Hematopoietic multipotent progenitor cell treated with erythropoietin and hydrocortisone succinate and interleukin-3 and kit ligand, for 6 days (in vitro differentiated cells): ENCODE results near the gene SCT.
"Not testable (repeated sequence)": the region's sequence is repeated elsewhere in the genome, so short reads cannot be mapped to it uniquely, and the experiment has no call there.

ENCODE experiments used
- DNase-seq: peaks from one replicate; pipeline ENCODE4 v3.0.0-alpha.2; 2015

Gene SCT

GRCh38 chr11:626475-627307 is at the start of gene SCT:
TSS of gene SCT (minus strand) at chr11:627181. CDS start at chr11:627143, 38 bp downstream.
- DNase-seq, result no peak

GRCh38 chr11:674406-674805 is 47.4 kb upstream of the SCT start:
- no peak for DNase-seq

DNA sequence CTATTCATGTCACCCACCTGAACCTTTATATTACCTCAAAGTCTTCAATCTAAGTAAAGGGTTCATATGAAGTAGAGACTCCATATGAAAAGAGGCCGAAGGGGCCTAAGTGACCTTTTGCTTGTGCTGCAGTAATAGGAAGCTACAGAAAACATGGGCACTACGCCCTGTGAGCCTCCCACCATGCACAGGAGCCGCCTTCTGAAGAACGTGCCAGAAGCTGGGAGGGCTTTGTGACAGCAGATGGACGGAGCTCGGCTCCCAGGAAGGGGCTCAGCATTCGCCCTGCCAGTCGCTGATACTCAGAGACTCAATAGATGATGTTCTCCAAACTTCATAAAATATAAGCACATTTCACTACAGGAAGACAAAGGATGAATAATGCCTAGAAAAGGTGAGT is 46.9 kb upstream of the SCT start:
- DNase-seq, result no peak

DNA sequence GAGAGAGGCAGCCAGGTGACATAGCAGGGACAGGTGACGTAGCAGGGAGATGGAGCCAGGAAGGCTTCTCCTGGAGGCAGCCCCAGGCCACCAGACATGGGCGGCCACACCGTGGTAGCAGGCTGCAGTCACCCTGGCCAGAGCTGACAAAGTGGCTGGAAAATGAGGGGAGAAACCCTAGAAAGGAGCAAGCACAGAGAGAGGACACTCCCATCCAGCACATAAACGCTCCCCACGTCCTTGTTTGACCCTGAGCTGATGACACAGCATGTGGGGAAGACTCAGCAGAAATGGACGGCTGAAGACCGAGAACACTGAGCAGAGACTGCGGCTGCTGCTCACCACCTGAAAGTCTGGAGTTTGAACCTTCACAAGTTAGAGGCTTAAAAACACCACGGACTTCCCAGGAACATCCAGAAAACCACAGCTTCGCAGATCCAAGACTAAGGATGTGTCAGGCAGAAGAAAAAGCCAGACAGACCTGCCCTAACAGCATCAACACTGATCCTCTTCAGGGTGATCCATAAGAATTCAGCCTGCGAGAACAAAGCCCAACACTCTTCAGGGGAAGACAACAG is 38.8 kb upstream of the SCT start:
- peak; percentile 82 for DNase-seq

- no peak for DNase-seq
These were observed 38.2 kb upstream of the SCT start for GRCh38 chr11:665062-665703.

- DNase-seq, result peak; percentile 73
These were observed 35.8 kb upstream of the SCT start for GRCh38 chr11:662689-663274.

DNA sequence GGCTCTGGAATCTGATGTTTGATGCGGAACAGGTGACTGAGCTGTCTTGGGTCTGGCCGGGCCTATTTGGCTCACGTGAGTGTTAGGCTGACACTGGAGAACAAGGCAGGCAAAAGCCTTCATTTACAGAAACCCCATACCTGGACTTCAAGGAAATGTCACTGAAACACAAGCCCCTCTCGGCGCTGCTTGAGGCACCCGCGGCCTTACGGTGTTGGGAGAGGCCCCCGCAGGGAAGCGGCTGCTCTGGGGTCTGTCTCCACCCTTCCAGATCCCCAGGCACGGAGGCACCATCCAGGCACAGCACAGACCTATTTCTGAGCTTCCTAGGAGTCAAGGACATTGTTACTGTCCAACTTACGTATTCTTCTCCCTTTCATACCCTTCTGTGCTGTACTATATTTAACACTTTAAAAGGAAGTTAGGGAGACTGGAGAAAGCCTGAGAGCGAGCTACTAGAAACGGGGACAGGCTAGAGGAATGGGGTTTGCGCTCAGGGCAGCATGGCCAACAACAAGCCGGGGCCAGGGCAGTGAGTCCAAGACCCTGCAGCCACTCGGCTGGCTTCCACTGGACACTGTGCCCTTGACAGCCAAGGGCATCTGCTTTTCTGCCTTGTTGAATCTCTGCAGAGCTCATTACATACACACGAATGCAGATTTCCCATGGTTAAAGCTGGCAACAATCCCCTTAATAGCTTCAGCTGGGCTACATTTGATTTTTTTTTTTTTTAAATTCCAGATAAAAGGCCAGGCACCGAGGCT is 33.9 kb upstream of the SCT start:
- DNase-seq, result no peak

DNA sequence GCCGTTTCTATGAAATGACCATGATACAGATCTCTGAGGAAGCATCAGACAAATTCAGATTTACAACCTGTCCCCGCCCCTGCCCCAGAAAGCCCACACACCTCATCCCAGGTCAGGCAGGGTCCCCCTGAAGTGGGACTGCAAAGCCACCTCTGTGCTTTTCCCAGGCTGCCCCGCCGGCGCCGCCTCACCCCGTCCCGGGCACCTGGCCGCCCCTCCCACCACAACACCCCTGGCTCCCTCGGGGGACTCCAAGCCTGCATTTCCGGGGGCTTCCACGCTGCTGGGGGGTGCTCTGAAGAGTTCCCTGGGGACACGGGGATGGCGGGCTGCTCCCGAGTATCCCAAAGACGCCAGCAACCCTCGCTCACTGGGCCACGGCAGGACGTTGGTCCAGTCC is 33.3 kb upstream of the SCT start:
- no peak for DNase-seq

DNA sequence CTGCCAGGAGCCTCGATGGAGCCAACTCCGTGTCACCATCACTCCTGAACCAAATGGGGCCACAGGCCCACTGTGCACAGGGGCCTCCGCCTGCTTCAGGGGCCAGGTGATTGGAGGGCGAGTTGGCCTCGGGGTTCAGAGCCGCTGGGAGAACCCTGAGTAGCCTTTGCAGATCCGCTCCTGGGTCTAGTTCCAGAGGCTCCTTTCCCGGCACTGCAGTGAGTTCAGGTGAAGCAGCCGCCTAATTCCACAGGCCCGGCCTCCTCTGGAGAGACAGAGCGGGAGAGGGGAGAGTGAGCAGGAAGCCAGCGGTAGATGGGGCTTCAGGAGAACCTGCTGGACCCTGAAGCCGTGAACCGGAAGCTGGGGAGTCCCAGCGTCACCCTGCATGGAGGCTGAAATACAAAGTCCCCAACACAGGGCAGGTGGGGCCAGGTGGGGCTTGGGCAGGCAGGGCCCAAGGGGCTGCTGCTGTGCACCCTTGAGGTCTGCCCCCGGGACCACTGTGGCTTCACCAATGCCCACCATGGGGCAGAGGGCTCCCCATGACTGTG is 32.6 kb upstream of the SCT start:
- DNase-seq, result no peak

- no peak for DNase-seq
These were observed 30.7 kb upstream of the SCT start for GRCh38 chr11:657691-658126.

DNA sequence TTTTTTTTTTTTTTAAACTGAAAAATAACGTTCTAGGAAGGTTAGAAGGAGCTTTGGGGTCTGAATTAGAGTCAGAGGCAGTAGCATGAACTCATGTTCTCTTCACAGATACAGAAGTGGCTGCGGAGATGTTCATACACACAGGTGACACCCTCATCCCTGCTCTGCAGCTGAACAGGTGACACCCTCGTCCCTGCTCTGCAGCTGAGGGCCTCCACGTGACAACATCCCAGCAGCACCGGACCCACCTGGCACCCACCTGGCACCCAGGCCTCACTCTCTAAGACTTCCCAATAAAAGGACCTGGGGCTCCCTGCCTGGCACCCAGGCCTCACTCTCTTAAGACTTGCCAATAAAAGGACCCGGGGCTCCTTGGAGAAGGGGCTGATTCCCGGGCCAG is 29.9 kb upstream of the SCT start:
- no peak for DNase-seq

GRCh38 chr11:656426-656825 is 29.4 kb upstream of the SCT start:
- DNase-seq, result no peak

DNA sequence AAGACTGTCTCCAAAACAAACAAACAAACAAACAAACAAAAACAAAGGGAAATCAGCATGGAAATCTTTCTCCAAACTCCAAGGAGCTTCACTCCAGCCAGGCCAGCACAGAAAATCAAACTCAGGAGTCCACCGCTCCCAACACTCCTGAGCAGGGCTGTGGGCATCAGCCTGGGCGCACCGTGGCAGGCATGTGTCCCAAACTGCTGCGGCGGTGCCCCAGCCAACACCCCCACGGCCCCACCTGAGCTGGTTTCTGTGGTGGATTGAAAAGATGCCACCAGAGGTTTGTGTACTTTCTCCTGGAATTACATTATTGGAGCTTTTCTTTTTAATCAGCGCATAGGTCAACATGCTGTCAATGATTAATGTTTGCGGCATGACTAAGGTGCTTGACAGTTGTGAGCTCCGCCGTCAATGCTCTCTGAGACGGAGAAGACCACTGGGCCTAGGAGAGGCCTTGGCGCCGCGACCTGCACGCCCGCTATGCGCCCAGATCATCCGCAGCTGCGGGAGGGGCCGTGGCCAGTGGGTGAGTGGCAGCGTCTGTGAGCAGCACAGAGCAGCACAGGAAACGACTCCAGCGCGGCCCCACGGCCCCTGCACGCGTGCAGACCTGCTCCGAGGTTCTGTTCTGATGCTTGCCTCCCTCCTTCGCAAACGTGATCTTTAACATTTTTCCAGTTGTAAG is 28.2 kb upstream of the SCT start:
- no peak for DNase-seq

DNA sequence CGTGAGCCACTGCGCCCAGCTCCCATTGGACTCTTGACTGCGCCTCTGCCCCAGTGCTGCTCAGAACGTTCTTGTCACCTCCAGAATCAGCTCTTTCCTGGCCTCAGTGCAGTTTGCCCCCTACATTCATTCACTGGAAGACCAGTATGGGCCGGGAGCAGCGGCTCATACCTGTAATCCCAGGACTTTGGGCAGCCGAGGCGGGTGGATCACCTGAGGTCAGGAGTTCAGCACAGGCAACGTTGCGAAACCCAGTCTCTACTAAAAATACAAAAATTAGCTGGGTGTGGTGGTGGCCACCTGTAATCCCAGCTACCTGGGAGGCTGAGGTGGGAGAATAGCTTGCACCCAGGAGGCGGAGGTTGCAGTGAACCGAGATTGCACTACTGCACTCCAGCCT is 27.5 kb upstream of the SCT start:
- not testable (repeated sequence) for DNase-seq

DNA sequence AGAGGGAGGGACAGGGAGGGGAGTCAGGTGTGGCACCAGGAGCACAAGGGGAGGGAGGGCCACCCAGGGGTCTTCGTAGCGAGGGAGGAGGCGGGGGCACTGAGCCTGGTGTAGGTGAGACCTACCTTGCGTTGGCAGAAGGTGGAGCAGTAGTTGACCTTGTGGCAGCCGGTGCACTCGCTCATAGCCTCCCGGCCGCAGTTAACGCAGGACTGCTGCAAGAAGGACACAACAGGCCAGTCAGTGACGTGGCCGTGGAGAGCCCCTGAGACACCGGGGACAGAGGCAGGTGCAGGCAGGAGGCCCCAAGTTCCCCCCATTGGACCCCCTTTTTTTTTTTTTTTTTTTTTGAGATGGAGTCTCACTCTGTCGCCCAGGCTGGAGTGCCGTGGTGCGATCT is 26.9 kb upstream of the SCT start:
- no peak for DNase-seq

DNA sequence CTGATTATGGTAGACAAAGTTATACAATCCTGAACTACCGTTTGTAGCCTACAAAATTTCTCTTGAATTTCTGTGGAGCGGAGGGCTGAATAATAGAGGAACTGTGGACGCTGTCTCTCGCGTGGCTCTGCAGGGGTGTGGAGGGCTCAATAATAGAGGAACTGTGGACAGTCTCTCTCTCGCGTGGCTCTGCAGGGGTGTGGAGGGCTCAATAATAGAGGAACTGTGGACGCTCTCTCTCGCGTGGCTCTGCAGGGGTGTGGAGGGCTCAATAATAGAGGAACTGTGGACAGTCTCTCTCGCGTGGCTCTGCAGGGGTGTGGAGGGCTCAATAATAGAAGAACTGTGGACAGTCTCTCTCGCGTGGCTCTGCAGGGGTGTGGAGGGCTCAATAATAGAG is 26.2 kb upstream of the SCT start:
- not testable (repeated sequence) for DNase-seq

GRCh38 chr11:650482-650881 is 23.5 kb upstream of the SCT start:
- DNase-seq, result no peak

GRCh38 chr11:647672-648158 is 20.7 kb upstream of the SCT start:
- DNase-seq, result not testable (repeated sequence)

DNA sequence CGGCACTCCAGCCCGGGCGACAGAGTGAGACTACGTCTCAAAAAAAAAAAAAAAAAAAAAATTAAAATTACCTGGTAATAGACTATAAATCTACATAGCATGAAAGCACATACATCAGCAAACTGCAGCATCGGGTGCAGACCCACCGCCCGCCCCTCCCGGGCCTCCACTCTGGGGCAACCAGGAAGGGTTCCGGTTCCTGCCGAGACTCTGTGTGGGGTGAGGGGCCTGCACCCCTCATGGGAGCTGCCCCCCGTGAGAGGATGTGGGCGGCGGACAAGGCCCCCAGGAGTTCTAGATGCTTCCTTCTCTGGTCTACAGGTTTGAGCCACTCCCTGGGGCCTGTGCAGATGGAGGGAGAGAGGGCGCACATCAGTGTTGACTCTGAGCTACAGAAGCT is 19.2 kb upstream of the SCT start:
- DNase-seq, result no peak

GRCh38 chr11:645536-645935 is 18.6 kb upstream of the SCT start:
- no peak for DNase-seq

GRCh38 chr11:643849-644738 is 17.1 kb upstream of the SCT start:
- DNase-seq, result no peak
